MM.1S (cell line): ENCODE measurements around the gene MYZAP.

Experiments used
- EZH2 ChIP-seq: fragments of 300-600 bp; sonication (generic); optimal IDR thresholded peaks from 2 replicates; pipeline ENCODE3; 2017; ENCODE audit warnings: low read depth, mild to moderate bottlenecking, antibody characterized with exemption, low read length, mixed read lengths
- EZH2phosphoT487 ChIP-seq: fragments of 300-600 bp; sonication (generic); IDR thresholded peaks from 2 replicates; pipeline ENCODE4 v1.6.1; 2018; ENCODE audit warnings: antibody characterized with exemption, low read length
- TF ChIP-seq, protein P1 (sequence below): fragments of 300-600 bp; sonication (generic); IDR thresholded peaks from 2 replicates; pipeline ENCODE4 v1.5.1; 2016; ENCODE audit warnings: antibody characterized with exemption, low read length, mixed read lengths

- no peak for TF ChIP-seq EZH2phosphoT487
- TF ChIP-seq, protein P1, sequence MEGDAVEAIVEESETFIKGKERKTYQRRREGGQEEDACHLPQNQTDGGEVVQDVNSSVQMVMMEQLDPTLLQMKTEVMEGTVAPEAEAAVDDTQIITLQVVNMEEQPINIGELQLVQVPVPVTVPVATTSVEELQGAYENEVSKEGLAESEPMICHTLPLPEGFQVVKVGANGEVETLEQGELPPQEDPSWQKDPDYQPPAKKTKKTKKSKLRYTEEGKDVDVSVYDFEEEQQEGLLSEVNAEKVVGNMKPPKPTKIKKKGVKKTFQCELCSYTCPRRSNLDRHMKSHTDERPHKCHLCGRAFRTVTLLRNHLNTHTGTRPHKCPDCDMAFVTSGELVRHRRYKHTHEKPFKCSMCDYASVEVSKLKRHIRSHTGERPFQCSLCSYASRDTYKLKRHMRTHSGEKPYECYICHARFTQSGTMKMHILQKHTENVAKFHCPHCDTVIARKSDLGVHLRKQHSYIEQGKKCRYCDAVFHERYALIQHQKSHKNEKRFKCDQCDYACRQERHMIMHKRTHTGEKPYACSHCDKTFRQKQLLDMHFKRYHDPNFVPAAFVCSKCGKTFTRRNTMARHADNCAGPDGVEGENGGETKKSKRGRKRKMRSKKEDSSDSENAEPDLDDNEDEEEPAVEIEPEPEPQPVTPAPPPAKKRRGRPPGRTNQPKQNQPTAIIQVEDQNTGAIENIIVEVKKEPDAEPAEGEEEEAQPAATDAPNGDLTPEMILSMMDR = no peak
- no peak for TF ChIP-seq EZH2
These were observed 65.9 kb downstream of the MYZAP start for GRCh38 chr15:57657619-57658018.
